Measurements from ENCODE around the gene FRMPD4.

Gene FRMPD4

GRCh38 chrX:12704706-12705105 lies 566.4 kb downstream of the FRMPD4 start:
- intact Hi-C loops (cut with DNase I), result loop anchor here (10.0 kb wide), 1 partner anchor 920 kb away; no protein-coding TSS in a partner anchor
- no peak for DNase-seq

GRCh38 chrX:12709047-12709446 lies 570.8 kb downstream of the FRMPD4 start:
- no peak for DNase-seq
- intact Hi-C loops (cut with DNase I), result loop anchor here (10.0 kb wide), 1 partner anchor 924 kb away; no protein-coding TSS in a partner anchor

GRCh38 chrX:12711435-12712040 lies 573.3 kb downstream of the FRMPD4 start:
- DNase-seq, result no peak
- intact Hi-C loops (cut with DNase I), result no loop called here

- no peak for DNase-seq
- intact Hi-C loops (cut with DNase I), result no loop called here
Observed at GRCh38 chrX:12716574-12716973, 578.3 kb downstream of the FRMPD4 start.

GRCh38 chrX:12719837-12720236 lies 581.6 kb downstream of the FRMPD4 start:
- no peak for DNase-seq
- intact Hi-C loops (cut with DNase I), result no loop called here

GRCh38 chrX:12721042-12721441 lies 582.8 kb downstream of the FRMPD4 start:
- no peak for DNase-seq
- intact Hi-C loops (cut with DNase I), result no loop called here

GRCh38 chrX:12722314-12722713 lies 584.0 kb downstream of the FRMPD4 start:
- intact Hi-C loops (cut with DNase I), result no loop called here
- DNase-seq, result no peak

GRCh38 chrX:12741416-12741815 lies 603.1 kb downstream of the FRMPD4 start:
- no peak for DNase-seq
- intact Hi-C loops (cut with DNase I), result no loop called here

- intact Hi-C loops (cut with DNase I), result no loop called here
- DNase-seq, result no peak
Observed at GRCh38 chrX:12747433-12747832, 609.2 kb downstream of the FRMPD4 start.

- intact Hi-C loops (cut with DNase I), result no loop called here
- DNase-seq, result no peak
Observed at GRCh38 chrX:12751887-12752286, 613.6 kb downstream of the FRMPD4 start.

GRCh38 chrX:12753366-12753765 lies 615.1 kb downstream of the FRMPD4 start:
- no peak for DNase-seq
- intact Hi-C loops (cut with DNase I), result no loop called here

- intact Hi-C loops (cut with DNase I), result no loop called here
- no peak for DNase-seq
Observed at GRCh38 chrX:12758291-12758690, 620.0 kb downstream of the FRMPD4 start.

GRCh38 chrX:12767856-12768255 lies 629.6 kb downstream of the FRMPD4 start:
- intact Hi-C loops (cut with DNase I), result no loop called here
- DNase-seq, result no peak

GRCh38 chrX:12768491-12768890 lies 630.2 kb downstream of the FRMPD4 start:
- DNase-seq, result no peak
- intact Hi-C loops (cut with DNase I), result no loop called here

GRCh38 chrX:12770440-12770839 lies 632.2 kb downstream of the FRMPD4 start:
- no peak for DNase-seq

GRCh38 chrX:12771445-12772069 lies 633.3 kb downstream of the FRMPD4 start:
- peak in 2 of 10 donors; percentile 17 to 83 for DNase-seq
- intact Hi-C loops (cut with DNase I), result loop anchor here (10.0 kb wide), 1 partner anchor 1237 kb away; no protein-coding TSS in a partner anchor

More at GRCh38 chrX:12770440-12770839, 632.2 kb downstream of the FRMPD4 start:
- intact Hi-C loops (cut with DNase I), result loop anchor here (10.0 kb wide), 1 partner anchor 1236 kb away; no protein-coding TSS in a partner anchor
